Measurements from ENCODE around the gene TOMM70. TPM values are rescaled to one million over a fixed set of nuclear protein-coding genes. Genes with fewer than 3 reads are reported as not detected.
"Not testable (repeated sequence)": the region's sequence is repeated elsewhere in the genome, so short reads cannot be mapped to it uniquely, and the experiment has no call there.

TOMM70 gene
- 10 to 100 TPM; 38.9 to 46.9 TPM for total RNA-seq

GRCh38 chr3:100400780-100401673 is at the start of gene TOMM70, which contains the start of gene LNP1:
Gene TOMM70, minus strand, starts transcription at chr3:100401089. Its CDS starts 140 bp downstream, at chr3:100400949.
Gene LNP1, plus strand, starts transcription at chr3:100401539. Its CDS starts 28,191 bp downstream, at chr3:100429730.
- DNase-seq (peak; percentile 98), ATAC-seq (peak; percentile 90)
- H3K27ac Mint-ChIP-seq = peak within 1 kb of the TSS; percentile 94

GRCh38 chr3:100449214-100449613 is 48.3 kb upstream of the TOMM70 start:
- no peaks in the 10 kb centered on the region for H3K27me3 Mint-ChIP-seq
- CTCF ChIA-PET = interaction anchor here (2.7 kb wide), 1 partner anchor 14 kb away, joined by 14 read pairs; no protein-coding TSS in a partner anchor
- no peaks in the 10 kb centered on the region for H3K9me3 Mint-ChIP-seq (ENCODE audit: low read depth)
- no peaks in the 10 kb centered on the region for H3K36me3 Mint-ChIP-seq
- H3K4me1 Mint-ChIP-seq = no peaks in the 10 kb centered on the region
- no peak for ATAC-seq
- no peak overlapping the region for H3K4me3 Mint-ChIP-seq
- DNase-seq = no peak
- H3K27ac Mint-ChIP-seq = no peak overlapping the region

More at GRCh38 chr3:100400780-100401673, at the start of gene TOMM70, which contains the start of gene LNP1:
- Mint-ChIP-seq H3K36me3 (peaks cover 27% of the 10 kb centered on the region), H3K4me3 (peak within 1 kb of the TSS; percentile 85), H3K27me3 (no peaks in the 10 kb centered on the region), H3K4me1 (peaks cover 58% of the 10 kb centered on the region), H3K9me3 (ENCODE audit: low read depth) (peaks cover 3% of the 10 kb centered on the region)
- CTCF ChIA-PET = interaction anchor here (0.6 to 4.2 kb wide), 10 partner anchors 15 to 583 kb away, joined by 3 to 14 read pairs (median 4); partner anchors contain the start of genes CMSS1 and NIT2

GRCh38 chr3:100448079-100448478 is 47.2 kb upstream of the TOMM70 start:
- no peak overlapping the region for H3K27ac Mint-ChIP-seq
- DNase-seq = no peak
- no peak overlapping the region for H3K4me3 Mint-ChIP-seq
- CTCF ChIA-PET = interaction anchor here (0.8 to 2.7 kb wide), 3 partner anchors 9 to 131 kb away, joined by 3 to 14 read pairs (median 3); no protein-coding TSS in a partner anchor
- H3K4me1 Mint-ChIP-seq = no peaks in the 10 kb centered on the region
- no peaks in the 10 kb centered on the region for H3K27me3 Mint-ChIP-seq
- no peak for ATAC-seq
- H3K36me3 Mint-ChIP-seq = no peaks in the 10 kb centered on the region
- no peaks in the 10 kb centered on the region for H3K9me3 Mint-ChIP-seq (ENCODE audit: low read depth)

- H3K9me3 Mint-ChIP-seq (ENCODE audit: low read depth); H3K4me1 Mint-ChIP-seq; H3K36me3 Mint-ChIP-seq; CTCF ChIA-PET; H3K27ac Mint-ChIP-seq; H3K27me3 Mint-ChIP-seq; ATAC-seq; H3K4me3 Mint-ChIP-seq; DNase-seq: not testable (repeated sequence)
Measured at GRCh38 chr3:100447067-100447466, 46.2 kb upstream of the TOMM70 start.

- Mint-ChIP-seq H3K27me3 (no peaks in the 10 kb centered on the region), H3K4me3 (no peak overlapping the region), H3K27ac (no peak overlapping the region), H3K36me3 (no peaks in the 10 kb centered on the region), H3K9me3 (ENCODE audit: low read depth) (peaks cover 4% of the 10 kb centered on the region), H3K4me1 (peaks cover 6% of the 10 kb centered on the region)
- CTCF ChIA-PET = no interaction called here
- ATAC-seq (no peak), DNase-seq (no peak)
Measured at GRCh38 chr3:100443690-100444089, 42.8 kb upstream of the TOMM70 start.

- peaks cover 4% of the 10 kb centered on the region for H3K9me3 Mint-ChIP-seq (ENCODE audit: low read depth)
Measured at GRCh38 chr3:100440895-100441294, 40.0 kb upstream of the TOMM70 start.

GRCh38 chr3:100438623-100438974 is 37.7 kb upstream of the TOMM70 start:
- H3K4me3 Mint-ChIP-seq = no peak overlapping the region
- CTCF ChIA-PET = interaction anchor here (1.1 kb wide), 1 partner anchor 10 kb away, joined by 3 read pairs; no protein-coding TSS in a partner anchor

More at GRCh38 chr3:100440895-100441294, 40.0 kb upstream of the TOMM70 start:
- ATAC-seq = no peak
- Mint-ChIP-seq H3K4me1 (peaks cover 6% of the 10 kb centered on the region), H3K4me3 (no peak overlapping the region), H3K27ac (no peak overlapping the region), H3K27me3 (no peaks in the 10 kb centered on the region), H3K36me3 (no peaks in the 10 kb centered on the region)
- CTCF ChIA-PET = no interaction called here
- DNase-seq = no peak

GRCh38 chr3:100437721-100438622 is 37.1 kb upstream of the TOMM70 start:
- Mint-ChIP-seq H3K4me3 (no peak overlapping the region), H3K4me1 (peaks cover 6% of the 10 kb centered on the region), H3K36me3 (no peaks in the 10 kb centered on the region), H3K27me3 (no peaks in the 10 kb centered on the region), H3K9me3 (ENCODE audit: low read depth) (peaks cover 6% of the 10 kb centered on the region), H3K27ac (no peak overlapping the region)
- CTCF ChIA-PET = no interaction called here
- DNase-seq (no peak), ATAC-seq (no peak)

More at GRCh38 chr3:100438623-100438974, 37.7 kb upstream of the TOMM70 start:
- Mint-ChIP-seq H3K27ac (no peak overlapping the region), H3K36me3 (no peaks in the 10 kb centered on the region), H3K4me1 (peaks cover 6% of the 10 kb centered on the region), H3K27me3 (no peaks in the 10 kb centered on the region), H3K9me3 (ENCODE audit: low read depth) (peaks cover 6% of the 10 kb centered on the region)
- DNase-seq (no peak), ATAC-seq (no peak)

- Mint-ChIP-seq H3K4me3 (no peak overlapping the region), H3K27ac (no peak overlapping the region), H3K9me3 (ENCODE audit: low read depth) (peaks cover 2% of the 10 kb centered on the region), H3K27me3 (no peaks in the 10 kb centered on the region), H3K36me3 (no peaks in the 10 kb centered on the region), H3K4me1 (peaks cover 6% of the 10 kb centered on the region)
- CTCF ChIA-PET = no interaction called here
- ATAC-seq = no peak
- no peak for DNase-seq
Measured at GRCh38 chr3:100436951-100437350, 36.1 kb upstream of the TOMM70 start.

GRCh38 chr3:100429187-100429716 is 28.4 kb upstream of the TOMM70 start:
- DNase-seq (no peak), ATAC-seq (no peak)
- Mint-ChIP-seq H3K27me3 (peaks cover 6% of the 10 kb centered on the region), H3K9me3 (ENCODE audit: low read depth) (no peaks in the 10 kb centered on the region), H3K36me3 (no peaks in the 10 kb centered on the region), H3K4me3 (no peak overlapping the region), H3K4me1 (no peaks in the 10 kb centered on the region), H3K27ac (no peak overlapping the region)
- CTCF ChIA-PET = no interaction called here

GRCh38 chr3:100427699-100428098 is 26.8 kb upstream of the TOMM70 start:
- H3K4me3 Mint-ChIP-seq = no peak overlapping the region
- H3K4me1 Mint-ChIP-seq = no peaks in the 10 kb centered on the region
- DNase-seq = no peak
- no peak overlapping the region for H3K27ac Mint-ChIP-seq
- no peaks in the 10 kb centered on the region for H3K36me3 Mint-ChIP-seq
- H3K9me3 Mint-ChIP-seq (ENCODE audit: low read depth) = no peaks in the 10 kb centered on the region
- ATAC-seq = no peak
- CTCF ChIA-PET = no interaction called here
- peaks cover 6% of the 10 kb centered on the region for H3K27me3 Mint-ChIP-seq

GRCh38 chr3:100426067-100426682 is 25.3 kb upstream of the TOMM70 start:
- CTCF ChIA-PET = no interaction called here
- ATAC-seq (no peak), DNase-seq (no peak)
- H3K4me3 Mint-ChIP-seq = no peak overlapping the region
- peaks cover 6% of the 10 kb centered on the region for H3K27me3 Mint-ChIP-seq
- H3K9me3 Mint-ChIP-seq (ENCODE audit: low read depth) = no peaks in the 10 kb centered on the region
- H3K27ac Mint-ChIP-seq = no peak overlapping the region
- no peaks in the 10 kb centered on the region for H3K36me3 Mint-ChIP-seq
- H3K4me1 Mint-ChIP-seq = no peaks in the 10 kb centered on the region

- Mint-ChIP-seq H3K36me3 (no peaks in the 10 kb centered on the region), H3K27ac (no peak overlapping the region), H3K4me3 (no peak overlapping the region), H3K27me3 (peaks cover 6% of the 10 kb centered on the region), H3K9me3 (ENCODE audit: low read depth) (no peaks in the 10 kb centered on the region), H3K4me1 (no peaks in the 10 kb centered on the region)
- DNase-seq (no peak), ATAC-seq (no peak)
- CTCF ChIA-PET = no interaction called here
Measured at GRCh38 chr3:100425316-100425715, 24.4 kb upstream of the TOMM70 start.
